Right lobe of liver (tissue), 6 donors: ENCODE results near the gene CAMK2D. TPM values are rescaled to one million over a fixed set of nuclear protein-coding genes. Genes with fewer than 3 reads are reported as not detected.
"Not testable (repeated sequence)": the region's sequence is repeated elsewhere in the genome, so short reads cannot be mapped to it uniquely, and the experiment has no call there.

Experiments
- ATAC-seq, 4 donors: fragments of 200-7000 bp; cut with Tn5 transposase; one replicate each; pipeline ENCODE4 v1.9.1; 2020; ENCODE audit warnings: mild to moderate bottlenecking in 4 of 4, moderate library complexity in 4 of 4
- DNase-seq, 3 donors: peaks; one replicate each; pipeline ENCODE4 v3.0.0-alpha.2; 2020
- H3K27ac ChIP-seq, 3 donors: fragments of 200-600 bp; one replicate each; pipeline ENCODE4 v1.8.0; 2022
- H3K27me3 ChIP-seq, 2 donors: fragments of 200-600 bp; one replicate each; pipeline ENCODE4 v1.8.0; 2022
- H3K36me3 ChIP-seq, 4 donors: fragments of 200-600 bp; sonication (generic) in 1 of 4; one replicate each; pipeline versions ENCODE4 v1.5.1 to v1.8.0; 2017 to 2022; ENCODE audit warnings: control low read depth in 1 of 4
- H3K4me1 ChIP-seq, 4 donors: fragments of 200-600 bp; sonication (generic) in 1 of 4; one replicate each; pipeline versions ENCODE4 v1.5.1 to v1.8.0; 2017 to 2022; ENCODE audit warnings: control low read depth in 1 of 4
- H3K4me3 ChIP-seq, 3 donors: fragments of 200-600 bp; one replicate each; pipeline ENCODE4 v1.8.0; 2022
- H3K9me3 ChIP-seq, 4 donors: fragments of 200-600 bp; sonication (generic) in 1 of 4; one replicate each; pipeline versions ENCODE4 v1.5.1 to v1.8.0; 2017 to 2022; ENCODE audit warnings: control low read depth in 1 of 4
- POLR2A ChIP-seq: fragments of 450-650 bp; IDR thresholded peaks from one replicate; pipeline ENCODE4 v1.6.1; 2017; ENCODE audit warnings: antibody characterized with exemption, mild to moderate bottlenecking
- WGBS: methylation state at CpG from one replicate; pipeline ENCODE4 v1.1.6; 2018; ENCODE audit warnings: low coverage, low lambda C conversion rate; ENCODE audit not compliant: insufficient coverage; ENCODE audit errors: missing lambda C conversion rate; 5-methylcytosine and 5-hydroxymethylcytosine counted together
- intact Hi-C, 2 donors: fragments of 100-400 bp; cut with DNase I; formaldehyde crosslinking; loops; one replicate each; pipeline versions ENCODE4 v1.11.2 to v1.14.1; 2022
- total RNA-seq, 6 experiments: library from RNA; depleted of rRNA in 2 of 6; stranded (reverse); fragments of >200 nt in 2 of 6; fragmentation: NEBNext Ultra II Directional in 3 of 6; extraction: Animal tissue kit (Norgen Biotek cat#: 25700) in 3 of 6; gene quantifications; one replicate each; pipeline versions ENCODE4 v1.1.0 to v1.2.4, GENCODE V29; 2016 to 2023
- TF ChIP-seq, protein P1 (sequence below), 4 donors: fragments of 200-600 bp in 3 of 4; fragments of 450-650 bp in 1 of 4; IDR thresholded peaks; one replicate each; pipeline versions ENCODE4 v1.5.1 to v1.8.0; 2016 to 2022; ENCODE audit warnings: antibody characterized with exemption in 4 of 4, mild to moderate bottlenecking in 2 of 4
- donor health status: DM: no; HTN: yes; CAD: no.
- donor health status: DM: no; HTN: no; CAD: no.
- donor health status: DM: no; HTN: no; CAD: no.
- donor health status: DM: no; HTN: yes; CAD: no.
- donor health status: DM: no; HTN: yes; CAD: no.

Gene CAMK2D
- total RNA-seq, 6 experiments from 2014 or later, result 17.0 to 30.6 (median 22.6) TPM

DNA sequence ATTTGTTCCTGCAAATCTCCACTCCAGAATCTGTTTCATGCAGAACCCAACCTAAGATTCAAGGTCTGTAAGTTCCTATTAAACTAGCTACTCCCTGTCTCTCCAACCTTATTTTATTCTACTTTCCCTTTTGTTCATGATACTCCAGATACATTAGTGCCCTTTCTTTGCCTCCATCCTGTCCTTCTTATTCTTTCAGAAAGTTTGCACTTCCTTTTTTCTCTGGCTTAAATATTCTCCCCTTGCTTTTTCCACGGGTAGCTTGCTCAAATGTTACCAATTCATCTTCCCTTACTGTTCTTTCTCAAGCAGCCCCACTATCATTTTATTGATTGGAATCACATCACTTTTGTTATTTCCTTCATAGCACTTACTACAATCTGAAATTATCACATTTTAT lies 72.1 kb downstream of the CAMK2D start:
- no peak for ATAC-seq
- H3K36me3 ChIP-seq, result no peaks in the 10 kb centered on the region
- no peaks in the 10 kb centered on the region for H3K9me3 ChIP-seq
- no peak overlapping the region for H3K27ac ChIP-seq
- intact Hi-C loops, result no loop called here
- no peaks in the 10 kb centered on the region for H3K27me3 ChIP-seq
- H3K4me1 ChIP-seq, result peaks cover 0 to 30% (median 8%) of the 10 kb centered on the region in 4 donors
- TF ChIP-seq, protein P1, sequence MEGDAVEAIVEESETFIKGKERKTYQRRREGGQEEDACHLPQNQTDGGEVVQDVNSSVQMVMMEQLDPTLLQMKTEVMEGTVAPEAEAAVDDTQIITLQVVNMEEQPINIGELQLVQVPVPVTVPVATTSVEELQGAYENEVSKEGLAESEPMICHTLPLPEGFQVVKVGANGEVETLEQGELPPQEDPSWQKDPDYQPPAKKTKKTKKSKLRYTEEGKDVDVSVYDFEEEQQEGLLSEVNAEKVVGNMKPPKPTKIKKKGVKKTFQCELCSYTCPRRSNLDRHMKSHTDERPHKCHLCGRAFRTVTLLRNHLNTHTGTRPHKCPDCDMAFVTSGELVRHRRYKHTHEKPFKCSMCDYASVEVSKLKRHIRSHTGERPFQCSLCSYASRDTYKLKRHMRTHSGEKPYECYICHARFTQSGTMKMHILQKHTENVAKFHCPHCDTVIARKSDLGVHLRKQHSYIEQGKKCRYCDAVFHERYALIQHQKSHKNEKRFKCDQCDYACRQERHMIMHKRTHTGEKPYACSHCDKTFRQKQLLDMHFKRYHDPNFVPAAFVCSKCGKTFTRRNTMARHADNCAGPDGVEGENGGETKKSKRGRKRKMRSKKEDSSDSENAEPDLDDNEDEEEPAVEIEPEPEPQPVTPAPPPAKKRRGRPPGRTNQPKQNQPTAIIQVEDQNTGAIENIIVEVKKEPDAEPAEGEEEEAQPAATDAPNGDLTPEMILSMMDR (IDR thresholded peaks at IDR 0.05), result no peak
- no peak for TF ChIP-seq POLR2A
- WGBS, result 63% methylated on average over 1 of the region's 1 CpG
- no peak for DNase-seq
- no peak overlapping the region for H3K4me3 ChIP-seq

DNA sequence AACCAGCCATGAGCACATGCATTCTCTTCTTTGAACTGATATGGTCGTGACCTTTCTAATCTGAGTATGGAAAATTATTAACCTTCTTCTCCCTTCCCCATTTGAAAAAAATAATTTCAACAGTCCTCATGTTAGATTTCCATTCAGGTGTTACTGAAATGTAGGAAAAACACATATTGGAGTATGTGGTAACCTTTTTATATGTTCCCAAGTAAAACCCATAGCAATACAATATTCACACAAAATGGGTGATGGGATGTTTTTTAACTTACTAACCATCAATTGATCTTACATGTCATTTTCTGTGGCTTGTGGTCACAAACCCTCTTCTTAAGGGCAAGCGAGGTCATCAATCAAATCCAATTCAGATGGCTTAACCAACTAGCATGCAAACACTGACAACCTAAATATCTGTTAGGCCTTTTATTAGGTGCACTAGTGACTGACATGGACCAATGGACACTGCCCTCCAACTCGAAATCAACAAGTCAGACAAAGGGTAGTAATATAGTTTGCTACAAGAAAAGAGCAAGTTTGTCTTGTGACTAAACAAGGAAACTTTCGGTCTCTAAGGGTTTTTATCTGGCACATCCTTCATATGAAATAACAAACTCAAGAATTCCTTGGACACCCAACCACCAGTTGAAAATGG lies 74.3 kb downstream of the CAMK2D start:
- peaks cover 0 to 34% (median 9%) of the 10 kb centered on the region in 4 donors for H3K4me1 ChIP-seq
- no peak for DNase-seq
- no peaks in the 10 kb centered on the region for H3K27me3 ChIP-seq
- TF ChIP-seq, protein P1 (IDR thresholded peaks at IDR 0.05), result no peak
- no peak for TF ChIP-seq POLR2A
- 50% methylated on average over 4 of the region's 4 CpGs for WGBS
- H3K36me3 ChIP-seq, result no peaks in the 10 kb centered on the region
- H3K4me3 ChIP-seq, result no peak overlapping the region
- intact Hi-C loops, result no loop called here
- no peak overlapping the region for H3K27ac ChIP-seq
- peak in 3 of 4 donors; percentile 8 to 67 (median 51) for ATAC-seq
- H3K9me3 ChIP-seq, result no peaks in the 10 kb centered on the region

DNA sequence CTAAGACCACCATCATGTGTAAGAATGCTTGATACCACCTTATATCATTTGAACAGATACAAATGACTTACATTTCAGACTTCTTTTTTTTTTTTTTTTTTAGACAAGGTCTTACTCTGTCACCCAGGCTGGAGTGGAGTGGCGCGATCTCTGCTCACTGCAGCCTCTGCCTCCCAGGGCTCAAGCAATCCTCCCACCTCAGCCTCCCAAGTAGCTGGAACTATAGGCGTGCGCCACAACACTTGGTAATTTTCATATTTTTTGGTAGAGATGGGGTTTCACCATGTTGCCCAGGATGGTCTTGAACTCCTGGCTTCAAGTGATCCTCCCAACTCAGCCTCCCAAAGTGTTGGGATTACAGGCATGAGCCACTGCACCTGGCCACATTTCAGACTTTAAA lies 76.4 kb downstream of the CAMK2D start:
- intact Hi-C loops, DNase-seq, H3K4me3 ChIP-seq, H3K36me3 ChIP-seq, H3K27me3 ChIP-seq, ATAC-seq, H3K9me3 ChIP-seq: not testable (repeated sequence)
- Histone ChIP-seq H3K4me1 (peaks cover 0 to 34% (median 9%) of the 10 kb centered on the region in 4 donors), H3K27ac (peak overlapping the region in 2 of 3 donors; percentile 25 to 36)
- WGBS, result 88% methylated on average over 4 of the region's 4 CpGs

DNA sequence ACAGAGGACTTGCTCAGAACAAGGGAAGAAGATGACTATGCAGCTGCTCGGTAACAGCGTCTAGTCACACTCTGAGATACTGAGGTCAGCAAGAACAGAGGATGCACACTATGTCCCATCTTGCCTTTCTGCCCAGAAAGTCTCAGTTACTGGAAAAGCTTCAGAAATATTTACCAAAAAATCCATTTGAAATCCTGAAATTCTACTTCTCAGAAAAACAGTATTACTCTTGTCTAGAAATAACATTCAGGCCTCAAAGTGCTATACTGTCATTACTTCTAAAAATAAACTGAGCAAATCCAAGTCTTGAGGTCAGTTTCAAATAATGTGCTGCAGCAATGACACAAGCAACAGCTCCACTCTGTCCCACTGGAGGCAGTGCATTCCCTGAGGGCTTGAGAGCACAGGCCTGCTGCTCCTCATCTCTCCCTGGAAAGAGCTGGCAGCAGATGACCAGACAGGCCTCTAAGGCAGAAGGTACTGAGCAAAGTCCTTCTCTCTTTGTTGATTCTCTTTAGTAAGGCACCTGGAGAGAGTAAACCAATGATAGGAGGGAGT lies 76.9 kb downstream of the CAMK2D start:
- H3K4me3 ChIP-seq, result no peak overlapping the region
- peak; percentile 47 to 82 (median 75) for DNase-seq
- H3K9me3 ChIP-seq, result no peaks in the 10 kb centered on the region
- no peaks in the 10 kb centered on the region for H3K36me3 ChIP-seq
- H3K27me3 ChIP-seq, result no peaks in the 10 kb centered on the region
- peaks cover 0 to 34% (median 9%) of the 10 kb centered on the region in 4 donors for H3K4me1 ChIP-seq
- peak; percentile 96 to 99 (median 99) for ATAC-seq
- TF ChIP-seq, protein P1 (IDR thresholded peaks at IDR 0.05), result peak; percentile 39 to 60 (median 41)
- TF ChIP-seq POLR2A, result no peak
- WGBS, result 32% methylated on average over 2 of the region's 2 CpGs
- H3K27ac ChIP-seq, result peak overlapping the region in 2 of 3 donors; percentile 25 to 36
- intact Hi-C loops, result no loop called here
